Naive thymus-derived CD4-positive, alpha-beta T cell (primary cell): ENCODE measurements around the gene LRRC32. TPM values are rescaled to one million over a fixed set of nuclear protein-coding genes. Genes with fewer than 3 reads are reported as not detected.

ENCODE experiments used
- ATAC-seq: fragments of 150-1000 bp; cut with Tn5 transposase; 2 replicates; pipeline ENCODE4 v1.10.0; 2021; ENCODE audit warnings: mild to moderate bottlenecking, moderate library complexity
- CTCF ChIA-PET: fragments of 350-600 bp; sonication (Branson Sonifier 250); formaldehyde crosslinking; loops from one replicate; lab custom pipeline; 2021; ENCODE audit warnings: antibody characterized with exemption; lab: Charles Lee
- POLR2A ChIA-PET: fragments of 350-600 bp; sonication (Branson Sonifier 250); formaldehyde crosslinking; loops from one replicate; lab custom pipeline; 2021; ENCODE audit warnings: antibody characterized with exemption, inconsistent platforms; lab: Charles Lee
- DNase-seq, 9 donors: peaks; one replicate each; pipeline versions ENCODE4 v3.0.0 to v3.0.0-alpha.2; 2020 to 2022; ENCODE audit warnings: mixed read lengths in 1 of 9
- H3K27ac ChIP-seq: one replicate; pipeline ENCODE4 v1.7.0; 2013; ENCODE audit warnings: mild to moderate bottlenecking, low read depth, low read length, moderate library complexity
- H3K27me3 ChIP-seq, 2 donors: one replicate each; pipeline ENCODE4 v1.7.0; 2013; ENCODE audit warnings: low read length in 2 of 2, mild to moderate bottlenecking in 2 of 2, moderate library complexity in 2 of 2; ENCODE audit not compliant: control insufficient read depth in 2 of 2, insufficient read depth in 2 of 2
- H3K36me3 ChIP-seq, 3 experiments: 1 replicate in 2 of 3; 2 replicates in 1 of 3; pipeline ENCODE4 v1.7.0; 2013; ENCODE audit warnings: low read length in 3 of 3, mild to moderate bottlenecking in 3 of 3, moderate library complexity in 1 of 3; ENCODE audit not compliant: insufficient read depth in 3 of 3, control insufficient read depth in 2 of 3
- H3K4me1 ChIP-seq, 2 donors: one replicate each; pipeline ENCODE4 v1.7.0; 2013; ENCODE audit warnings: low read length in 2 of 2, mild to moderate bottlenecking in 2 of 2, moderate library complexity in 1 of 2; ENCODE audit not compliant: control insufficient read depth in 2 of 2, insufficient read depth in 2 of 2
- H3K4me3 ChIP-seq: 2 replicates; pipeline ENCODE4 v1.7.0; 2013; ENCODE audit warnings: mild to moderate bottlenecking, low read length
- H3K9me3 ChIP-seq, 3 experiments: 1 replicate in 2 of 3; 2 replicates in 1 of 3; pipeline ENCODE4 v1.7.0; 2013; ENCODE audit warnings: low read length in 3 of 3; ENCODE audit not compliant: control insufficient read depth in 2 of 3
- H3K27ac Mint-ChIP-seq, 9 donors: one replicate each; pipeline ENCODE4 v1.8.0; 2020 to 2022; ENCODE audit warnings: mixed read lengths in 9 of 9, mild to moderate bottlenecking in 8 of 9, moderate library complexity in 5 of 9, inconsistent platforms in 2 of 9
- H3K27me3 Mint-ChIP-seq, 5 donors: one replicate each; pipeline ENCODE4 v1.8.0; 2021 to 2022; ENCODE audit warnings: mixed read lengths in 5 of 5, mild to moderate bottlenecking in 1 of 5
- H3K36me3 Mint-ChIP-seq, 5 donors: one replicate each; pipeline ENCODE4 v1.8.0; 2020 to 2022; ENCODE audit warnings: mixed read lengths in 5 of 5, mild to moderate bottlenecking in 3 of 5, inconsistent platforms in 1 of 5
- H3K4me1 Mint-ChIP-seq, 7 donors: one replicate each; pipeline ENCODE4 v1.8.0; 2020 to 2022; ENCODE audit warnings: mixed read lengths in 7 of 7, mild to moderate bottlenecking in 3 of 7, inconsistent platforms in 1 of 7
- H3K4me3 Mint-ChIP-seq, 10 donors: one replicate each; pipeline ENCODE4 v1.8.0; 2020 to 2022; ENCODE audit warnings: mild to moderate bottlenecking in 10 of 10, mixed read lengths in 10 of 10, moderate library complexity in 6 of 10, inconsistent platforms in 2 of 10
- H3K9me3 Mint-ChIP-seq, 11 donors: one replicate each; pipeline ENCODE4 v1.8.0; 2020 to 2022; ENCODE audit warnings: mixed read lengths in 11 of 11, mild to moderate bottlenecking in 4 of 11, inconsistent platforms in 1 of 11, moderate library complexity in 1 of 11
- intact Hi-C, 2 donors: fragments of 100-400 bp; cut with micrococcal nuclease; formaldehyde crosslinking; loops; one replicate each; pipeline ENCODE4 v1.15.1; 2023
- polyA plus RNA-seq, 2 donors: library from polyadenylated mRNA; unstranded; fragments of 300-500 nt; fragmentation: Illumina TruSeq; gene quantifications; one replicate each; pipeline ENCODE4 v1.2.3, GENCODE V29; 2021
- total RNA-seq, 6 experiments: library from RNA in 5 of 6; stranded (reverse) in 5 of 6; gene quantifications; 1 replicate in 5 of 6; 2 replicates in 1 of 6; pipeline ENCODE4 v1.2.3 and lab custom pipeline; 2021 to 2026

LRRC32 gene
- total and polyA plus RNA-seq, 7 experiments from 2014 or later: 0.08 to 4.5 (median 0.61) TPM; not detected in 3

GRCh38 chr11:76654298-76654851, 16.2 kb downstream of the LRRC32 start:
- Histone ChIP-seq H3K27me3 (no peaks in the 10 kb centered on the region), H3K4me1 (no peaks in the 10 kb centered on the region), H3K36me3 (no peaks in the 10 kb centered on the region), H3K4me3 (no peak overlapping the region), H3K27ac (no peak overlapping the region), H3K9me3 (no peaks in the 10 kb centered on the region)
- no peaks in the 10 kb centered on the region for H3K36me3 Mint-ChIP-seq
- peaks cover 0 to 9% (median 0%) of the 10 kb centered on the region in 7 donors for H3K4me1 Mint-ChIP-seq
- H3K9me3 Mint-ChIP-seq: no peaks in the 10 kb centered on the region
- ChIA-PET POLR2A (no interaction called here), CTCF (no interaction called here)
- peak in 1 of 9 donors; percentile 4 for DNase-seq
- peaks cover 8 to 32% (median 15%) of the 10 kb centered on the region in 5 donors for H3K27me3 Mint-ChIP-seq
- H3K4me3 Mint-ChIP-seq: no peak overlapping the region
- intact Hi-C loops: no loop called here
- H3K27ac Mint-ChIP-seq: no peak overlapping the region
- no peak for ATAC-seq

- H3K9me3 ChIP-seq: no peaks in the 10 kb centered on the region
- Mint-ChIP-seq H3K4me3 (no peak overlapping the region), H3K9me3 (no peaks in the 10 kb centered on the region), H3K36me3 (no peaks in the 10 kb centered on the region), H3K4me1 (peaks cover 0 to 9% (median 0%) of the 10 kb centered on the region in 7 donors), H3K27ac (no peak overlapping the region), H3K27me3 (peaks cover 12 to 38% (median 20%) of the 10 kb centered on the region in 5 donors)
- no peaks in the 10 kb centered on the region for H3K36me3 ChIP-seq
- no peak overlapping the region for H3K4me3 ChIP-seq
- ATAC-seq: no peak
- ChIA-PET CTCF (no interaction called here), POLR2A (no interaction called here)
- H3K4me1 ChIP-seq: no peaks in the 10 kb centered on the region
- no peak overlapping the region for H3K27ac ChIP-seq
- DNase-seq: peak in 1 of 9 donors; percentile 9
- intact Hi-C loops: no loop called here
- no peaks in the 10 kb centered on the region for H3K27me3 ChIP-seq
Measured at GRCh38 chr11:76653674-76654284, 16.8 kb downstream of the LRRC32 start.

GRCh38 chr11:76653012-76653673, 17.4 kb downstream of the LRRC32 start:
- no peak overlapping the region for H3K4me3 ChIP-seq
- peaks cover 0 to 3% (median 0%) of the 10 kb centered on the region in 11 donors for H3K9me3 Mint-ChIP-seq
- H3K9me3 ChIP-seq: no peaks in the 10 kb centered on the region
- ATAC-seq (no peak), DNase-seq (peak in 1 of 9 donors; percentile 11)
- H3K4me1 ChIP-seq: no peaks in the 10 kb centered on the region
- no peaks in the 10 kb centered on the region for H3K27me3 ChIP-seq
- no peaks in the 10 kb centered on the region for H3K36me3 Mint-ChIP-seq
- H3K27ac ChIP-seq: no peak overlapping the region
- intact Hi-C loops: no loop called here
- no peak overlapping the region for H3K27ac Mint-ChIP-seq
- ChIA-PET CTCF (no interaction called here), POLR2A (no interaction called here)
- H3K4me3 Mint-ChIP-seq: no peak overlapping the region
- peaks cover 12 to 45% (median 24%) of the 10 kb centered on the region in 5 donors for H3K27me3 Mint-ChIP-seq
- H3K4me1 Mint-ChIP-seq: peaks cover 0 to 9% (median 0%) of the 10 kb centered on the region in 7 donors
- no peaks in the 10 kb centered on the region for H3K36me3 ChIP-seq

GRCh38 chr11:76649851-76650372, 20.6 kb downstream of the LRRC32 start:
- POLR2A ChIA-PET: no interaction called here
- ATAC-seq: no peak
- H3K4me1 Mint-ChIP-seq: no peaks in the 10 kb centered on the region
- CTCF ChIA-PET: no interaction called here
- Histone ChIP-seq H3K27ac (no peak overlapping the region), H3K36me3 (no peaks in the 10 kb centered on the region), H3K4me3 (no peak overlapping the region), H3K27me3 (no peaks in the 10 kb centered on the region), H3K9me3 (no peaks in the 10 kb centered on the region), H3K4me1 (no peaks in the 10 kb centered on the region)
- H3K36me3 Mint-ChIP-seq: peaks cover 0 to 4% (median 0%) of the 10 kb centered on the region in 5 donors
- peaks cover 29 to 62% (median 47%) of the 10 kb centered on the region in 5 donors for H3K27me3 Mint-ChIP-seq
- no peak overlapping the region for H3K4me3 Mint-ChIP-seq
- intact Hi-C loops: no loop called here
- no peak overlapping the region for H3K27ac Mint-ChIP-seq
- DNase-seq: no peak
- H3K9me3 Mint-ChIP-seq: peaks cover 3 to 21% (median 12%) of the 10 kb centered on the region in 11 donors

- Histone ChIP-seq H3K9me3 (no peaks in the 10 kb centered on the region), H3K4me3 (no peak overlapping the region), H3K36me3 (no peaks in the 10 kb centered on the region), H3K27ac (no peak overlapping the region), H3K27me3 (no peaks in the 10 kb centered on the region), H3K4me1 (no peaks in the 10 kb centered on the region)
- ATAC-seq (no peak), DNase-seq (no peak)
- CTCF ChIA-PET: no interaction called here
- POLR2A ChIA-PET: no interaction called here
- Mint-ChIP-seq H3K4me3 (no peak overlapping the region), H3K4me1 (no peaks in the 10 kb centered on the region), H3K27me3 (peaks cover 38 to 71% (median 56%) of the 10 kb centered on the region in 5 donors), H3K9me3 (peaks cover 3 to 21% (median 12%) of the 10 kb centered on the region in 11 donors), H3K36me3 (peaks cover 0 to 4% (median 0%) of the 10 kb centered on the region in 5 donors), H3K27ac (no peak overlapping the region)
- intact Hi-C loops: no loop called here
Measured at GRCh38 chr11:76649011-76649410, 21.5 kb downstream of the LRRC32 start.

- Mint-ChIP-seq H3K4me1 (no peaks in the 10 kb centered on the region), H3K27me3 (peaks cover 37 to 76% (median 63%) of the 10 kb centered on the region in 5 donors), H3K4me3 (no peak overlapping the region), H3K27ac (no peak overlapping the region), H3K9me3 (peaks cover 3 to 21% (median 12%) of the 10 kb centered on the region in 11 donors), H3K36me3 (peaks cover 0 to 4% (median 0%) of the 10 kb centered on the region in 5 donors)
- DNase-seq: no peak
- no peak for ATAC-seq
- ChIA-PET CTCF (interaction anchor here (1.2 kb wide), 1 partner anchor 12 kb away, joined by 3 read pairs; no protein-coding TSS in a partner anchor), POLR2A (no interaction called here)
- intact Hi-C loops: no loop called here
- no peaks in the 10 kb centered on the region for H3K36me3 ChIP-seq
- H3K4me1 ChIP-seq: no peaks in the 10 kb centered on the region
- no peaks in the 10 kb centered on the region for H3K9me3 ChIP-seq
- H3K27ac ChIP-seq: no peak overlapping the region
- H3K4me3 ChIP-seq: no peak overlapping the region
- H3K27me3 ChIP-seq: no peaks in the 10 kb centered on the region
Measured at GRCh38 chr11:76648061-76648460, 22.5 kb downstream of the LRRC32 start.
